GM18520 (cell line): ENCODE data around the gene ZBTB16.

Experiments used
- ATAC-seq: cut with Tn5 transposase; IDR thresholded peaks from one replicate; pipeline ENCODE4 v1.9.1; 2021; ENCODE audit not compliant: unreplicated experiment

The ZBTB16 gene, protein sequence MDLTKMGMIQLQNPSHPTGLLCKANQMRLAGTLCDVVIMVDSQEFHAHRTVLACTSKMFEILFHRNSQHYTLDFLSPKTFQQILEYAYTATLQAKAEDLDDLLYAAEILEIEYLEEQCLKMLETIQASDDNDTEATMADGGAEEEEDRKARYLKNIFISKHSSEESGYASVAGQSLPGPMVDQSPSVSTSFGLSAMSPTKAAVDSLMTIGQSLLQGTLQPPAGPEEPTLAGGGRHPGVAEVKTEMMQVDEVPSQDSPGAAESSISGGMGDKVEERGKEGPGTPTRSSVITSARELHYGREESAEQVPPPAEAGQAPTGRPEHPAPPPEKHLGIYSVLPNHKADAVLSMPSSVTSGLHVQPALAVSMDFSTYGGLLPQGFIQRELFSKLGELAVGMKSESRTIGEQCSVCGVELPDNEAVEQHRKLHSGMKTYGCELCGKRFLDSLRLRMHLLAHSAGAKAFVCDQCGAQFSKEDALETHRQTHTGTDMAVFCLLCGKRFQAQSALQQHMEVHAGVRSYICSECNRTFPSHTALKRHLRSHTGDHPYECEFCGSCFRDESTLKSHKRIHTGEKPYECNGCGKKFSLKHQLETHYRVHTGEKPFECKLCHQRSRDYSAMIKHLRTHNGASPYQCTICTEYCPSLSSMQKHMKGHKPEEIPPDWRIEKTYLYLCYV

DNA sequence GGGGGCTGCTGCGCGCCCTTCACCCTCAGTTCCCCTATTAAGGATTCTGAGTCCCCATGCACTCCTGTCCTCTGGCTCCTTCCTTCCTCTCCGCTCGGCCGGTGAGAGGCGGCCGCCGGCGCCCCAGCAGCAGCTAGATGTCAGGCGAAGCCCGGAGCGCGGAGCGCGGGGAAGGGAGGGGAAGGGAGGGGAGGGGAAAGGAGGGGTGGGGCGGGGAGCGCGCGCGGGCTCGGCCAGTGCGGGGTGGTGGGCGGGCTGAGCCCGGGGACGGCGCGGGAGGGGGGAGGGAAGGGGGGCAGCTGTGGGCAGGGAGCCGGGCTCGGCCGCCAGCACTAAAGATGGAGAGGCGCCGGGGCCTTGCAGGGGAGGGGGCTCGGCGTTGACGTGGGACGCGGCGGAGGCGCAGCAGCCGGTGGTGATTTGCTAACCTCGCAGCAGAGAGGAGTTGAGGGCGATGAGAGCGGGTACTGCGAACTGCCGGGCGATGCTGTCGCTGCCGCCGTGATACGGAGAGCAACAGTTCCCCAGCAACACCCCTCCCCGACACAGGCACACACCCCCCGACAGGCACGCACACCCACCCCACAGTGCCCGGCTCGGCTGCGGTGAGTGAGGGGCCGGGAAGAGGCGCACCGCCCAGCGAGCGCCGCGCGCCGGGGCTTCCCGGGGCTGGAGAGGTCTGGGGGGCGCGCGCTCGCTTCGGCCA lies at the start of gene ZBTB16:
ZBTB16 (plus strand) TSS at position 434 of the 706 bp plus-strand sequence. CDS start 3,590 bp downstream, outside the sequence.
- ATAC-seq = no peak

DNA sequence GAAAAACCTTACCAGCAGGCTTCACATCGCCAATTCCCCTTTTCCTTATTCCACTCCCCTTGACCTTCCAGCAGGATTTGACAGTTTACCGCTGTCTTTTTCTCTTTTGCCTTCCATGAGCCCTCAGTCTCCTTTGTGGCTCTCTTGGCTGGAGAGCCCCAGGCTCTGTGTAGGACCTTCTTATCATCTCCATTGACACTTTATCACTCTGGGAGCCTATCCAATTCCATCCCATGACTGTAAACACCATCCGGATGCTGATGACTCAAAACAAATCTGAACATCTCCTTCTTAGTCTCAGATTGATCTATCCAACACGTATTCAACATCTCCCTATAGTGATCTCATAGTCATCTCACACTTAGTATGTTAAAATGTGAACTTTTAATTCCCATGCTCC lies 48.6 kb upstream of the ZBTB16 start:
- no peak for ATAC-seq

DNA sequence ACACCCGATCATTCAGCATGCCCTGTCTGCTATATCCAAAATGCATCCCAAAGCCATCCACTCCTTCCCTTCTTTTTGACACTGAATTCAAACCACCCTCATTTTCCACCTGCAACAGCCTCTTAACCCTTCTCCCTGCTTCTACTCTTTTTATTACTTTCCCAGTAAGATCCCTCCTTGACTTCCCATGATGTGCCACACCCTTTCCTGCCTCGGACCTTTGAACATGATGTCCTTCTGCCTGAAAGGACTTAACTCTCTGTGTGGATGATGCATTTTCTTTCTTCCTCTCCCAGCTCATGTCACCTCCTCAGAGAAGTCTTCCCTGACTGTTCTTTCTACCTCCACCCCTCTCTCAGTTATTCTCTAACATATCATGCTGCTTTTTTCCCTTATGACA lies 48.1 kb upstream of the ZBTB16 start:
- no peak for ATAC-seq

DNA sequence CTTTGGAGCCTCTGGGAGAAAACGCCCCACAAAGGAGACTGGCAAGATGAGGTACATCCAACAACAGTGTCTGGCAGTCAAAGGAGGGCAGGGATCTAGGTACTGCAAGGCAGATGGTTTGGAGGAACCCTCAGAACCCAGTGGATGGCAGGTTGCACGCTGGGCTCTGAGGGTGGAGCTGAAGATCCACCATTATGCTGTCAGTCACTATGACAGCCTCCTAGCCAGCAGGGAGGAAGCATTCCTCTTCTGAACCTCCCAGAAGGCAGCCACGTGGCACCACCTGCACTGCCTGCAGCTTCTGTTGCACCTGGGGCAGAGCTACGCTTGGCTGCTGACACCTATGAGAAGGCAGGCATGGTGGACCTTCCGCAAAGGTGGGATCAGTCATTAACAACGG lies 44.4 kb upstream of the ZBTB16 start:
- ATAC-seq = no peak

DNA sequence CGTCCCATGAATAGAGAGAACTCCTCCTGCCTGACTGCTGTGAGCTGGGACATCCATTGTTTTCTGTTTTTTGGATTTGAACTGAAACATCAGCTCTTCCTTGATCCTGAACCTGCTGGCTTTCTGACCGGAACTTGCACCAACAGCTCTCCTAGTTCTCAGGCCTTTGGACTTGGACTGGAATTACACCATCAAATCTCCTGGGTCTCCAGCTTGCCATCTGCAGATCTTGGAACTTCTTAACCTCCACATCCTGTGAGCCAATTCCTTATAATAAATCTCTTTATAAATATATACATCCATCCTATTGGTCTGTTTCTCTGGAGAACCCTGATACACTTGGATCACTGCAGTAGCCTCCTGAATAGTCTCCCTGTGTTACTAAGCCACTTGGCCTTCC lies 42.5 kb upstream of the ZBTB16 start:
- ATAC-seq = no peak

DNA sequence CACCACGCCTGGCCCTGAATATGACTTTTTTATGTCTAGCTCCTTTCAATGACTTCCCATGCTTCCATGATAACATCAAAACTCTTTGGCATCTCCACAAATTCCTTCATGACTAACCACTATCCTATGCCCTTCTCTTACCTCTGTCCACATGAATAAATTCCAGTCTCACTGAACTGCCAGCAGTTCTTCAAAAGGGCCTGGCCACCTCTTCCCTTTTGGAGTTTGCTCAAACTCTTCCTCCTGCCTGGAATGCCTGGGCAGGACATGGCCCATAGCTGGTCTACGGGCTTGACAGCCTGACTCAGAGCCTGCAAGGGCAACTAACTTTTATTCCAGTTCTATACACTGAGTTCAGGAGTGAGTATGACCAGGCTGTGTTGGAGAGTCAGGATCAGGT lies 41.8 kb upstream of the ZBTB16 start:
- no peak for ATAC-seq

DNA sequence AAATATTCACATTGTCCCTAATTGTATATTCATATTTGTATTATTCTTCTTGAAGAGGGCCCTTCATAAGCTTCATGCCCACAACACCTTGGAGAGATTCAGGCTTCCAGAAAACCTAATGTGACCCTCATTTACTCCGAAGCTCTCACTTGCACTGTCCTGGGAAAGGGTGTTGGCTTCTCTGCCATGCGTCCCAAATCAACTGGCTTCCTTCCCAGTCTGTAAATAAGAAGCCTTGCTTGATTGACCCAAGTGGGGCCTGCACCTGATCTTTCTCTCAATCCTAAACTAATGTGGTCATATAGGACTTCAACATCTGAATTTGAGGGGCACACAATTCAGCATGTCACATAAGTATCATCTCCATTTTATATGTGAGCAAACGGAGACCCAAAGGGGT lies 40.5 kb upstream of the ZBTB16 start:
- no peak for ATAC-seq

DNA sequence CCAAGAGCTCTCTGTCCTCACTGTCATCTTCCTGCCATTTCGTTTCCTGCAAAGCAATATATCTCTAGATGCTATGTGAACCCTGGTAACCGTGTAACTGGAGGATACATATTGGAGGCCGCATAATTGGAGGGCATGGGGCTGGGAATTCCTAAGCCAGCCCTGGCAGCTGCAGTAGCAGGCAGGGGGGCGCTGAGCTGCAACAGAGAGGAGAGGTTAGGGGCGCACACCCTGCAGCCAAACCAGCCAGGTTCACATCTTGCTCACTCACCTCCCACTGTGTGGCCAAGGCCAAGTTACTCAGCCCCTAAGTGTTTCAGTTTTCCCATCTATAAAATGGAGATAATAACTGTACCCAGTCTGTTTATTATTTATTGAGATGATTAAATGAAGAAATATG lies 39.9 kb upstream of the ZBTB16 start:
- ATAC-seq = no peak

DNA sequence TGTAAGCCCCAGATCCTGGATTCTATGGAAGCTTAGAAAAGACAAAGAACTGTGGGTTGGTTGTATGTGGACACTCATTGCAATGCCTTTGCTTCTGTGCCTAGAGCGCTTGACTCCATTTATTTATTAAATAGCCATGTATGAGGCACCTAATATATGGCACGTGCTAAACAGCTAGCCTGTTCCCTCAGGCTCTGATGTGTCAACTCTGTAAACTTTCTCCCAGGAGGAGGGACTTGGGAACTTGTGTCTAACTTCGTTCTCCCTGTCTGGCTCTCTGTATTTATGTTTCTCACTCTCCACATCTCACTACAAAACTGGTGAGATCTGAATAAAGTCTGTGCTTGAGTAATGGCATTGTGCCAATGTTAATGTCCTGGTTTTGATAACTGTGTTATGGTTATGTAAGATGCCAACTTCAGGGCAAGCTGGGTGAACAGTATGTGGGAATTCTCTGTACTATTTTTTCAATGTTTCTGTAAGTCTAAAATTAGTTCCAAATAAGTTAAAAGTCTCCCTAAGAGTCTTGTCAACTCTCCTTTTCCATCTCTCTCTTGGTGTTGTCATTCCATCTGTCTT lies 34.1 kb upstream of the ZBTB16 start:
- no peak for ATAC-seq

DNA sequence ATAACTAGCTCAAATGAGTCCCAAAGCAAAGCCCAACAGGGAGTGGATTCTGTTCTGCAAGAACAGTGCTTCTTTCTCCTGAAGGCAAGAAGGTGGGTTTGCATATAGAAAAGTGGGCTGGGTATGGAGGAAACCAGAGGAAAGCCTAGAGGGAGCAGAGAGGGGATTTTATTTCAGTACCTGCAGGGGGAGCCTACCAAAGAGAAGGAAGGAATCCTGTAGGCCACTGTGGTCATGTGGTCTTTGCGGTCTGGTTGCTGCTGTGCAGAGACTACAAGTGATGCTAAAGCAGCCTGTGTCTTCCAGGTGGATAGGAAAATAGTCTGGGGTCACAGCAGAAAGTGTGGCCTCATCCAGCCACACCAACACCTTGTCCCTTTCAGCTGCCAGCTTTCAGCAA lies 33.2 kb upstream of the ZBTB16 start:
- ATAC-seq = no peak

DNA sequence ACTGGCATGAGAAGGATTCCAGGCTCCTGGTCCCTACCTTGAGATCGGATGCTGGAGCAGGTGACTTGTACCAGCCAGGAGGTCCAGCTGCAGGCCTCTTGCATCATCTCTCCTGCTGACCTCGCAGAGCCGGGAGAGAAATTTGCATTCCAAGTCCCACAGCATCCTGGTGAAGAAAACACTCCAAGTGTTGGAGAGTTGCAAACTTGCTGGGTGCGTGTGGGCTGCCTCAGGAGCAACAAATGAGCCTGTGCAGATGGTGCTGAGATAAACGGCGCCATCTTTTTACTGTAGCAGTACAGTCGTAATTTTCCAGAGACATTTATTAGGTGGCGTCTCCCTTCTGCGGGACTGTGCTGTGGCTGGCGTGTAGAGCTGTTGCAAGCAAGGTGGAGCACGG lies 32.1 kb upstream of the ZBTB16 start:
- ATAC-seq = no peak

DNA sequence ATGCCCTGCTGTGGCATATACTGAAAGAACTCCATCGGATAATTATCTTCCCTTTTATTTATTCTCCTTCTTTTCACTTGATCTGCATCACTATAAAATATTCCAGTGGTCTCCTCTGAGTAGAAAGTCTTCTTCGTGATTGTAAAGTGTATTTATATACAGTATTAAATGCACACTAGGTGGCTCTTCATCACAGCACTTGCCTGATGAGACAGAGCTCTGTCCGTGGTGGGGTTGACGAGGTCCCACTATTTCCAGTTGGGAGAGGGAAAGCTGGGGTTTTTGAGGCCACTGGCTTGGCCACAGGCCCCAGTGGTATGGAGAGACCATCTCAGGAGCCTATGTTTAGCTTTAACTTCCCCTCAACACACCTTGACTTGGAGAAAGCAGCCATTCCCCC lies 31.6 kb upstream of the ZBTB16 start:
- no peak for ATAC-seq

DNA sequence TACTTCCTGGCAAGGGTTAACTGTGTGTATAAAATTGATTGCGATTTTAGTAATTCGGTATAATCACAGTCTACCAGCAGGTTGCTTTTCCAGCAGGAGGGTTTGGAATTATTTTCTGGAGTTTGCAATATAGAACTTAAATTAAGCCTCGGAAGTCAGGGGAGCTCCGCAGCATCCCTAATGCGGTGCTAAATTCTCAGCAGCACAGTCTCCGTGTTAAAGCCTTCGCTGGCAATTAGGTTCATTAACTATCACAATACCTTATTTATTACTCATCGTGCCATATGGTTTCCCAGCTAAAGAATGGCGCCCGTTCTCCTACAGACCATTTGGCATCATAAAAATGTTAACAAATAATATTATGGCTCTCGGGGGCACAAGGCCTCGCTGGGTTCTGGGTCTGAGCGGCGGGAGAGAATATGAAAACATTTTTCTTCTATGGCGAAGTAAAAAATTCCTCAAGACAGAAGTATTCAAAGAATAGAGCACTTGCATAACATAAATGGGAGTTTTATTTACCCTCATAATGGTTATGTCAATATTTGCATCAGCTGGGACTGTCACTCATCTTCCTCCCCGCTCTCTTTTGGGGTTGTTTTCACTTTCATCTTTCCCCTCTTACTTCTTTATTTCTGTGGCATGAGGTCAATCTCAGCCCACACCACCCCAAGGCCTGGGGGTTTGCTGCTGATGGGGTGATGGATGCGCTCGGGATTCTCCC lies 28.1 kb upstream of the ZBTB16 start:
- ATAC-seq = no peak

DNA sequence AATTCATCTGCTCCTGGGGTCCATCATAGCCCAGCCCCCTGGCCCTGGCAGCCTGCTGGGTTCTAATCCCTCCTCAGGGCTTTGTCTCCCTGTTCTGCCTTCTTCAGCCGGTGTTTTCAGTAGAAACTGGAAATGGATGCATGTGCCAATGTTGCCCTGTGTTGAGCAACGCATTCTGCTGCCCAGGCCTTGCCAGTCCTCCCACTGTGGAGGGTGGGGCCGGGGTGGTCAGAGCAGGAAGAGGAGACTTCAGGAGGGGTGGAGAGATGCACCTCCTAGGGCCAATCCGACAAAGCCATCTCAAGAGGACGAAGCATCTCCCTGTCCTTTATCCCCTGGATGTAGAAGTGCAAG lies 27.6 kb upstream of the ZBTB16 start:
- ATAC-seq = no peak

DNA sequence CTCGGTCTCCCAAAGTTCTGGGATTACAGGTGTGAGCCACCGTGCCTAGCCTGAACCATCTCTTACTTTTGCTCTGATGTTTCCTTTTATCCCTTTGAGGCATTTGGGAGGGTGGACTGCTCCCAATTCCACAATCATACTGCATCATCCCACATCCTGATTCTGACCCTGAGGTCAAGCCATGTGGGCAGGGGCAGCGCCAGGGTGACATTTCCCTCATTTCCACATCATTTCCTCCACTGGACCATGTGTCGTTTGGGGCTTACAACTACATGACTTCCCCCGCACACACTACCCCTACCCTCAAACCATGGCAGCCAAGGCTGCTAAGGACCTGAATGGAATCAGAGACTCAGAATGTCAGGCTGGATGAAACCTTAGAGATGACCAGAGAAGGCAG lies 26.4 kb upstream of the ZBTB16 start:
- ATAC-seq = no peak

DNA sequence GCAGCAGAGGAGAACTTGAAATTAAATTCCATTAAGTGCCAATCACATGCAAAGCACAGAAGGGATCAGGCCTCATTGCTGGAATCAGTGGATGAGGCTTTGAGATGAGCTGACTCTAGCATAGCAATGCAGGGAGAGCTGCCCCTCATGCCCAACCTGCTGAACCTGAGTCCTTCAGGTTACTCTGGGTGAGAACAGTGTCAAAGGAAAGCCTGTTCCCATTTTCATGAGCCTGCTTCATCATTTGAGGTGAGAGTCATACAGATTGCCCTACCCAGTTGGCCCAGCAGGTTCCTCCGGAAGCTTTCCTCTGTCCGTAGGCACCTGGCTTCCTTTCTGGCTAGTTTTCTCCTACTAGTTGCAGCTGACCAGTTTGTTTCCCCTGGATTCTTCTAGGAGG lies 25.9 kb upstream of the ZBTB16 start:
- no peak for ATAC-seq

DNA sequence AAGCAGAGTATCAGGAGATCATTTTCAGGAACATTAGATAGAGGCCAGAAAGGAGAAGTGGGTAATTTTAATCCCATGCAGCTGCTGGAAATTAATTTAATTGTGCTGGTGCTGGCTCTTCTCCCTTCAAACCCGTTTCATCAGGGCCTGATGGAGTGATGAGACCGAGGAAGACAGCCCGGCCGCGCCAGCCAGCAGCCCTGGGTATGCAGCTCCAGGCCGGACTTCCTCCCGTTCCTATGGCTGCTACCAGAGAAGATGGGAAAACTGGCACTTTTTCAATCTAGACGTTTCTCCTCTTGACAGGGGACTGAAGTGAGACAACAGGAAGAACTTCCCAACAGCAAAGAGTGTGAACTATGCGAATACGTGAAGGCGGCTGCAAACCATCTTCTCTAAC lies 24.6 kb upstream of the ZBTB16 start:
- ATAC-seq = no peak

DNA sequence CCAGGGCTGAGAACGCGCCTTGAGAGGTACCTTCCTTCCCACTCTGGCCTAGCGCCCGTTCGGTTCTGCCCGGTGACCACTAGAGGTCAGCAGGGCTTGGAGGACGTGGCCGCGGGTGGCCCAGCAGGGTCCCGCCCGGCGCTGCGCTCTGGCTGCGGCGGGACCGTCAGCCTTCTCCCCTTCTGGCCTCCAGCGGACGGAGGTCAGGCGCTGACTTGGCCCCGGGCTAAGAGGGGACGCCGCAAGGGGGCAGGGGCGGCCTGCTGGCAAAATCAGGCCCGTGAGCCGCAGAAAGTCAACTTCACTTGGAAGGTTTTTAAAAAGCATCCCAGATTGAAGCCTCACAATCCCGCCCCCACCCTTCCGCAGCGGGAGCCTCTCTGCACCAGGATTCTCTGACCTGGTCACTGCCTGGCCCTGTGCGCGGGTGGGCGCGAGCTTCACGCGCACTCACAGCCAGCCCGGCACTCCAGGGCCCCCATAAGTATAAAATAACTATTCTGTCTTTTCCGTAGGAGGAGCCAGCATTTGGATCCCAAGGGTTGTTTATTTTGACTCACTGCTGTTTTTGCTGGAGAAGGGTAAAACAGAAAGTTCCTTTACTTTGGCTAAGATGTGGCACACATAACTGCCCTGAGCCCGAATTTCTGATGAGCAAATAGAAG lies 23.2 kb upstream of the ZBTB16 start:
- ATAC-seq = no peak

DNA sequence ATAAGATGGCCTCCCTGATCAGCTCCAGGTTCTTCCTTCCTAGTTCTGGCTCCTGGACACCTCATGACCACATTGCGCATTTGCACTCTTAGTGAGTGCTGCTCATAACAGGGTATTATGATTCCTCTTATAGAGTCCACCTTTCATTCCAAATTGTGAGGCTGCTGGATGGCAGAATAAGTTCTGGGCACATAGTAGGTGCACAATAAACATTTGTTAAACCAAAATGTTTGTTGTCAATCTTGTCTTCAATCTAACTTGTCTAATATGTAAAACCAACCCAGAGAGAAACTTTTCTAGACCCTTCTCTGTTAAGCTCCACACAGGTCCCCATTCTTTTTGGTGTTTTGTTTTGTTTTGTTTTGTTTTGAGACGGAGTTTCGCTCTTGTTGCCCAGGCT lies 22.6 kb upstream of the ZBTB16 start:
- no peak for ATAC-seq

DNA sequence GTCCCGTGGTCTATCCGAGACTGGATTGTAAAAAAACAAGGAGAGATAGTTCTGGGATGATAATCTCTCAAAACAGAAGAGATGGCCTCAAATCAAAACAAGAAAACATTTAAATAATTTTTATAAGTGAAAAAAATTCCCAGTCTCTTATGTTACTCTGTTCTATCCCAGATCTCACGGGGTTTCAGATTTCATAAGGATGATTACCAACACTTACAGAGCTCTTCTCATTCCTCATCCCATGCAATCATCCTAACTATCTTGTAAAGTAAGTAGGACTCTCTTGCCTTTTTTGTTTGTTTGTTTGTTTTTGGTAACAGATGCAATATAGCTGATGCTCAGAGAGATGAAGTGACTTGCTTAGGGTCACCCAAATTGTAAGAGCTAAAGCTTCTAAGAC lies 20.0 kb upstream of the ZBTB16 start:
- no peak for ATAC-seq
